ENCODE results near the gene INHBB. TPM values are rescaled to one million over a fixed set of nuclear protein-coding genes. Genes with fewer than 3 reads are reported as not detected.
"Not testable (repeated sequence)": the region's sequence is repeated elsewhere in the genome, so short reads cannot be mapped to it uniquely, and the experiment has no call there.

The INHBB gene
- polyA plus RNA-seq, 2 of the 4 experiments (the other 2 are of a cell fraction) = 7.2 to 25.3 TPM

- ChIA-PET POLR2A (no interaction called here), CTCF (interaction anchor here (1.0 to 1.1 kb wide), 2 partner anchors 56 to 358 kb away, joined by 3 read pairs; no protein-coding TSS in a partner anchor)
- H3K4me2 ChIP-seq = no peak overlapping the region
- FAIRE-seq (no peak), DNase-seq (ENCODE audit: low read depth in 1 of 2, low spot score in 1 of 2) (no peak), ATAC-seq (no peak; a peak in 1 of 6 replicates)
- TF ChIP-seq JUNB (IDR thresholded peaks at IDR 0.05) (no peak), HMGXB4 (CRISPR knock-in tag; IDR thresholded peaks at IDR 0.05; ENCODE audit: borderline replicate concordance) (no peak), HOXA7 (CRISPR knock-in tag; IDR thresholded peaks at IDR 0.05) (no peak), KDM5A (IDR thresholded peaks at IDR 0.05) (no peak), CTCF (IDR thresholded peaks at IDR 0.05) (no peak)
- 71% methylated on average over 10 of the region's 10 CpGs for WGBS (ENCODE audit: missing lambda C conversion rate)
- no peaks in the 10 kb centered on the region for H3K9me3 ChIP-seq
- no peaks in the 10 kb centered on the region for H3K4me1 ChIP-seq
- no peak overlapping the region for H3K27ac ChIP-seq
- no peak overlapping the region for H3K4me3 ChIP-seq
These were observed 25.6 kb upstream of the INHBB start for GRCh38 chr2:120320318-120320851.

- H3K9me3 ChIP-seq; H3K27ac ChIP-seq; DNase-seq (ENCODE audit: low read depth in 1 of 2, low spot score in 1 of 2); H3K4me3 ChIP-seq; H3K4me1 ChIP-seq; H3K4me2 ChIP-seq; ATAC-seq; POLR2A ChIA-PET; FAIRE-seq: not testable (repeated sequence)
- 83% methylated on average over 5 of the region's 5 CpGs for WGBS (ENCODE audit: missing lambda C conversion rate)
- CTCF ChIA-PET = interaction anchor here (1.0 to 1.3 kb wide), 2 partner anchors 8 to 358 kb away, joined by 3 to 4 read pairs; no protein-coding TSS in a partner anchor
These were observed 24.9 kb upstream of the INHBB start for GRCh38 chr2:120320887-120321556.

GRCh38 chr2:120321721-120322284 is 24.1 kb upstream of the INHBB start:
- POLR2A ChIA-PET = no interaction called here
- CTCF ChIA-PET = interaction anchor here (1.3 kb wide), 1 partner anchor 9 kb away, joined by 4 read pairs; no protein-coding TSS in a partner anchor

GRCh38 chr2:120322329-120322728 is 23.6 kb upstream of the INHBB start:
- H3K4me1 ChIP-seq = no peaks in the 10 kb centered on the region
- FAIRE-seq (no peak), DNase-seq (ENCODE audit: low read depth in 1 of 2, low spot score in 1 of 2) (no peak), ATAC-seq (no peak)
- no peaks in the 10 kb centered on the region for H3K9me3 ChIP-seq
- POLR2A ChIA-PET = no interaction called here
- CTCF ChIA-PET = interaction anchor here (1.3 kb wide), 1 partner anchor 9 kb away, joined by 4 read pairs; no protein-coding TSS in a partner anchor
- no peak overlapping the region for H3K27ac ChIP-seq
- 89% methylated on average over 7 of the region's 7 CpGs for WGBS (ENCODE audit: missing lambda C conversion rate)
- TF ChIP-seq CHD2 (IDR thresholded peaks at IDR 0.05; ENCODE audit: low read length, partially characterized antibody) = no peak
- TF ChIP-seq HEYL (CRISPR knock-in tag; IDR thresholded peaks at IDR 0.05) = no peak
- TF ChIP-seq E2F6 (IDR thresholded peaks at IDR 0.05; ENCODE audit: borderline replicate concordance, low read depth) = no peak
- TF ChIP-seq HDAC2 (IDR thresholded peaks at IDR 0.05) = no peak
- no peak overlapping the region for H3K4me3 ChIP-seq
- H3K4me2 ChIP-seq = no peak overlapping the region

More at GRCh38 chr2:120321721-120322284, 24.1 kb upstream of the INHBB start:
- DNase-seq (ENCODE audit: low read depth in 1 of 2, low spot score in 1 of 2) (no peak), ATAC-seq (no peak), FAIRE-seq (no peak)
- Histone ChIP-seq H3K9me3 (no peaks in the 10 kb centered on the region), H3K27ac (no peak overlapping the region), H3K4me3 (no peak overlapping the region), H3K4me2 (no peak overlapping the region), H3K4me1 (no peaks in the 10 kb centered on the region)
- 71% methylated on average over 10 of the region's 10 CpGs for WGBS (ENCODE audit: missing lambda C conversion rate)
- TF ChIP-seq ZSCAN20 (CRISPR knock-in tag; IDR thresholded peaks at IDR 0.05) = no peak
